Measurements from ENCODE around the gene MGAT5.
"Not testable (repeated sequence)": the region's sequence is repeated elsewhere in the genome, so short reads cannot be mapped to it uniquely, and the experiment has no call there.

DNA sequence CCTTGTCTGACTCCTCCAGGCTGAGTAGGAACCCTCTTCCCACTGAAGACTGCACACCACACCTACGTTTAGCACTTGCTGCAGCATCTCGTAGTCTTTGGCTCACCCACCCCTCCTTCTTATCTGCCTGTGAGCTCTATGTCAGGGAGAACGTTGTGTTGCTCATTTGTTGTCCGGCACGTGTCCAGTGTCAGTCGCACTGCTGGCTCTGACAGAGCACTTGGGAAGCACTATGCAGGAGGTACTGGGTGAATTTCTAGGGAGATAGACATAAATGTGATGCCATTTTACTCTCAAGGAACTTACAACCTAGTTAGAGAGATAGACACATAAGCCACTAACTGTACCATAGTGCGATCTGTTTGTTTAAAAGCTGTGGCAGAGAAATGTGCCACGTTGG lies 223.1 kb downstream of the MGAT5 start:
- not testable (repeated sequence) for TF ChIP-seq CTCF (IDR thresholded peaks at IDR 0.05; ENCODE audit: low read length); EZH2 (IDR thresholded peaks at IDR 0.05; ENCODE audit: borderline replicate concordance, low read length)
